Measurements from ENCODE around the gene GAS2L3.

- TF ChIP-seq EZH2 (IDR thresholded peaks at IDR 0.05; ENCODE audit: insufficient read depth, low read length) (no peak), CTCF (IDR thresholded peaks at IDR 0.05; ENCODE audit: insufficient read depth, low read depth, low read length) (no peak)
Measured at GRCh38 chr12:100612606-100613005, 39.1 kb downstream of the GAS2L3 start.
